ENCODE results near the gene TBC1D28. TPM values are rescaled to one million over a fixed set of nuclear protein-coding genes. Genes with fewer than 3 reads are reported as not detected.

TBC1D28 gene
- total RNA-seq (2022; extraction: Qiagen RNA extraction) = not detected in 5 replicates

GRCh38 chr17:18644291-18644690, at the start of gene TBC1D28:
TSS of gene TBC1D28 (minus strand) at chr17:18644391. CDS start at chr17:18641352, 3,039 bp downstream.

GRCh38 chr17:18681767-18682571, 37.8 kb upstream of the TBC1D28 start, which contains the start of gene FOXO3B:
TSS of gene FOXO3B (minus strand) at chr17:18682314. CDS start at chr17:18681651, 663 bp downstream.

Other genes with a start within 250 kb of the TBC1D28 start
- gene LGALS9C, start 167.6 kb downstream of the TBC1D28 start, total RNA-seq (2022; extraction: Qiagen RNA extraction) = not detected in 5 replicates
- gene FOXO3B, start 37.9 kb upstream of the TBC1D28 start, total RNA-seq (2022; extraction: Qiagen RNA extraction) = 2.9 to 4.3 TPM (median 3.8 TPM) in 5 replicates
- gene FBXW10, start 99.7 kb upstream of the TBC1D28 start, total RNA-seq (2022; extraction: Qiagen RNA extraction) = 0.92 to 1.3 TPM (median 1.3 TPM) in 5 replicates
- 60.1 to 87.8 TPM (median 62.1 TPM) in 5 replicates for gene TVP23B, start 136.8 kb upstream of the TBC1D28 start, total RNA-seq (2022; extraction: Qiagen RNA extraction)
- 39.5 to 45.2 TPM (median 41.4 TPM) in 5 replicates for gene PRPSAP2, start 213.7 kb upstream of the TBC1D28 start, total RNA-seq (2022; extraction: Qiagen RNA extraction)

Measured in A549 treated with Hydrocortisone at 1 μM for 4 hours (cell line).